MCF 10A (cell line): ENCODE measurements around the gene MYH4. TPM values are rescaled to one million over a fixed set of nuclear protein-coding genes. Genes with fewer than 3 reads are reported as not detected.
A peak's percentile ranks its signal among the peaks of the same experiment; 100 is the strongest.

ENCODE experiments used
- BruUV-seq: library from RNA; stranded (reverse); fragments of 400-500 nt; replicated peaks from 2 replicates; lab custom pipeline; 2021; lab: Mats Ljungman, UMichigan
- CTCF ChIA-PET: fragments of 300-600 bp; sonication (Branson Sonifier 250); formaldehyde crosslinking; extraction: SDS; loops from one replicate; lab custom pipeline; 2021; ENCODE audit warnings: antibody characterized with exemption, inconsistent platforms; lab: Yijun Ruan, JAX
- POLR2A ChIA-PET: fragments of 300-600, 350-650 bp; sonication (Branson Sonifier 250); formaldehyde crosslinking; extraction: SDS; loops from one replicate; lab custom pipeline; 2020; ENCODE audit warnings: antibody characterized with exemption, inconsistent platforms; lab: Yijun Ruan, JAX
- DNase-seq: peaks from one replicate; pipeline ENCODE4 v3.0.0-alpha.2; 2018; ENCODE audit not compliant: unreplicated experiment
- H3K27ac Mint-ChIP-seq: one replicate; pipeline ENCODE4 v1.8.0; 2022; ENCODE audit warnings: mild to moderate bottlenecking, low read depth, mixed read lengths; ENCODE audit not compliant: unreplicated experiment
- H3K27me3 Mint-ChIP-seq: one replicate; pipeline ENCODE4 v1.8.0; 2022; ENCODE audit warnings: mixed read lengths; ENCODE audit not compliant: insufficient read depth, unreplicated experiment
- H3K36me3 Mint-ChIP-seq: one replicate; pipeline ENCODE4 v1.8.0; 2022; ENCODE audit warnings: mild to moderate bottlenecking, moderate library complexity, mixed read lengths; ENCODE audit not compliant: insufficient read depth, unreplicated experiment
- H3K4me1 Mint-ChIP-seq: one replicate; pipeline ENCODE4 v1.8.0; 2022; ENCODE audit warnings: mixed read lengths; ENCODE audit not compliant: insufficient read depth, unreplicated experiment
- H3K4me3 Mint-ChIP-seq: one replicate; pipeline ENCODE4 v1.8.0; 2022; ENCODE audit warnings: mild to moderate bottlenecking, moderate library complexity, mixed read lengths; ENCODE audit not compliant: unreplicated experiment
- H3K9me3 Mint-ChIP-seq: one replicate; pipeline ENCODE4 v1.8.0; 2022; ENCODE audit warnings: mixed read lengths; ENCODE audit not compliant: unreplicated experiment
- CTCF ChIP-seq: fragments of 200-600 bp; IDR thresholded peaks from one replicate; pipeline ENCODE4 v1.8.0; 2022; ENCODE audit warnings: antibody characterized with exemption, mild to moderate bottlenecking; ENCODE audit not compliant: unreplicated experiment
- intact Hi-C: fragments of 100-400 bp; cut with micrococcal nuclease; formaldehyde crosslinking; loops from 2 replicates; pipeline ENCODE4 v1.14.1; 2022
- total RNA-seq: library from RNA; stranded (reverse); gene quantifications from 2 replicates; pipeline ENCODE4 v1.2.3, GENCODE V29; 2022

Gene MYH4
- total RNA-seq, 1 experiment from 2014 or later = not detected

DNA sequence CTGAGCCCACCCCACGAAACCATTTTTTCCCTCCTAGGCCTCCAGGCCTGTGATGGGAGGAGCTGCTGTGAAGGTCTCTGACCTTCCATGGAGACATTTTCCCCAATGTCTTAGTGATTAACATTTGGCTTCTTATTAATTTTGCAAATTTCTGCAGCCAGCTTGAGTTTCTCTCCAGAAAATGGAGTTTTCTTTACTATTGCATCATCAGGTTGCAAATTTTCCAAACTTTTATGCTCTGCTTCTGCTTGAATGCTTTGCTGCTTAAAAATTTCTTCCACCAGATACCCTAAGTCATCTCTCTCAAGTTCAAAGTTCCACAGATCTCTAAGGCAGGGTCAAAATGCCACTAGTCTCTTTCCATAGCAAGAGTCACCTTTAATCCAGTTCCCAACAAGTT is 12.9 kb upstream of the MYH4 start:
- Mint-ChIP-seq H3K36me3 (no peaks in the 10 kb centered on the region), H3K4me3 (no peak overlapping the region), H3K27ac (no peak overlapping the region), H3K4me1 (no peaks in the 10 kb centered on the region), H3K9me3 (peaks cover 10% of the 10 kb centered on the region), H3K27me3 (no peaks in the 10 kb centered on the region)
- no peak for TF ChIP-seq CTCF
- ChIA-PET CTCF (no interaction called here), POLR2A (no interaction called here)
- intact Hi-C loops = no loop called here
- no TSS peak for BruUV-seq
- no peak for DNase-seq

DNA sequence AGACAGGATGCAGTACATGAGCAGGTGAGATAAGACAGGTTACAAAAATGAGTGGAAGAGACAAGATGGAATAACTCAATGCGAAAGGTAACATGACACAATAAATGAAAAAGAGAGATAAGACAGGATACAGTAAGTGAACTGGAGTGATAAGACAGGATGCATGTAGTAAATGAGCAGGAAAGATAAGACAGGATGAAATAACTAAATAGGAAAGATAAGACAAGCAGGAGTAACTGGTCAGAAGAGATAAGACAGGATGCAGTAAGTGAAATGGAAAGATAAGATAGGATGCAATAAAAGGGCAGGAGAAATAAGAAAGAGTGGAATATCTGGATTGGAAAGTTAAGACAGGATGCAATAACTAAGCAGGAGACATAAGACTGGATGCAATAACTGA is 8.3 kb upstream of the MYH4 start:
- CTCF ChIA-PET = no interaction called here
- POLR2A ChIA-PET = no interaction called here
- Mint-ChIP-seq H3K9me3 (no peaks in the 10 kb centered on the region), H3K27ac (no peak overlapping the region), H3K4me3 (no peak overlapping the region), H3K27me3 (no peaks in the 10 kb centered on the region), H3K36me3 (no peaks in the 10 kb centered on the region), H3K4me1 (no peaks in the 10 kb centered on the region)
- BruUV-seq = no TSS peak
- no peak for DNase-seq
- TF ChIP-seq CTCF = no peak
- intact Hi-C loops = no loop called here

DNA sequence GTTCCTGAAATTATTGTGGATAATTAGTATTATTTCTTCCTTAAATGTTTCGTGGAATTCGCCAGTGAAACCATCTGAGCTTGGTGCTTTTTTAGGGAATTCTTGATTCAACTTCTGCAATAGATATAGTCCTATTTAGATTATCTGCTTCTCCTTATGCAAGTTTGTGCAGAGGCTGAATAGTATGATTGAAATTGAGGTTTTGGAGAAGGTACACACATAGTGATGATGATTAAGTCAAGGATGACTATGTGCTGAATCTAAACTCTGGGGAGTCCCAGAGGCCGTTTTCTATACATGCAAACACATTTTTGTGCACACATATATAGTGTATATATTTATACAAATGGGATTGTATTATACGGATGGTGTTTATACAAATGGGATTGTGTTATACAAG is 5.2 kb upstream of the MYH4 start:
- POLR2A ChIA-PET = no interaction called here
- CTCF ChIA-PET = interaction anchor here (0.6 to 0.9 kb wide), 3 partner anchors 39 to 172 kb away, joined by 3 read pairs; no protein-coding TSS in a partner anchor
- H3K27me3 Mint-ChIP-seq = no peaks in the 10 kb centered on the region

GRCh38 chr17:10471858-10472257 is 2.5 kb upstream of the MYH4 start:
- no peaks in the 10 kb centered on the region for H3K9me3 Mint-ChIP-seq
- ChIA-PET POLR2A (no interaction called here), CTCF (no interaction called here)
- intact Hi-C loops = no loop called here
- no peaks in the 10 kb centered on the region for H3K27me3 Mint-ChIP-seq
- BruUV-seq = no TSS peak
- no peaks in the 10 kb centered on the region for H3K36me3 Mint-ChIP-seq
- no peaks in the 10 kb centered on the region for H3K4me1 Mint-ChIP-seq
- no peak overlapping the region for H3K4me3 Mint-ChIP-seq
- DNase-seq = peak; percentile 0
- no peak for TF ChIP-seq CTCF
- no peak overlapping the region for H3K27ac Mint-ChIP-seq

More for the DNA sequence above, 5.2 kb upstream of the MYH4 start:
- Mint-ChIP-seq H3K9me3 (no peaks in the 10 kb centered on the region), H3K4me3 (no peak overlapping the region), H3K4me1 (no peaks in the 10 kb centered on the region), H3K36me3 (no peaks in the 10 kb centered on the region), H3K27ac (no peak overlapping the region)
- no peak for TF ChIP-seq CTCF
- no TSS peak for BruUV-seq
- no peak for DNase-seq
- intact Hi-C loops = no loop called here
